GM18868 (cell line): ENCODE data around the gene MYO1C.

ENCODE experiments used
- ATAC-seq: cut with Tn5 transposase; IDR thresholded peaks from one replicate; pipeline ENCODE4 v1.9.1; 2021; ENCODE audit warnings: mild to moderate bottlenecking, moderate library complexity; ENCODE audit not compliant: unreplicated experiment

Gene MYO1C

DNA sequence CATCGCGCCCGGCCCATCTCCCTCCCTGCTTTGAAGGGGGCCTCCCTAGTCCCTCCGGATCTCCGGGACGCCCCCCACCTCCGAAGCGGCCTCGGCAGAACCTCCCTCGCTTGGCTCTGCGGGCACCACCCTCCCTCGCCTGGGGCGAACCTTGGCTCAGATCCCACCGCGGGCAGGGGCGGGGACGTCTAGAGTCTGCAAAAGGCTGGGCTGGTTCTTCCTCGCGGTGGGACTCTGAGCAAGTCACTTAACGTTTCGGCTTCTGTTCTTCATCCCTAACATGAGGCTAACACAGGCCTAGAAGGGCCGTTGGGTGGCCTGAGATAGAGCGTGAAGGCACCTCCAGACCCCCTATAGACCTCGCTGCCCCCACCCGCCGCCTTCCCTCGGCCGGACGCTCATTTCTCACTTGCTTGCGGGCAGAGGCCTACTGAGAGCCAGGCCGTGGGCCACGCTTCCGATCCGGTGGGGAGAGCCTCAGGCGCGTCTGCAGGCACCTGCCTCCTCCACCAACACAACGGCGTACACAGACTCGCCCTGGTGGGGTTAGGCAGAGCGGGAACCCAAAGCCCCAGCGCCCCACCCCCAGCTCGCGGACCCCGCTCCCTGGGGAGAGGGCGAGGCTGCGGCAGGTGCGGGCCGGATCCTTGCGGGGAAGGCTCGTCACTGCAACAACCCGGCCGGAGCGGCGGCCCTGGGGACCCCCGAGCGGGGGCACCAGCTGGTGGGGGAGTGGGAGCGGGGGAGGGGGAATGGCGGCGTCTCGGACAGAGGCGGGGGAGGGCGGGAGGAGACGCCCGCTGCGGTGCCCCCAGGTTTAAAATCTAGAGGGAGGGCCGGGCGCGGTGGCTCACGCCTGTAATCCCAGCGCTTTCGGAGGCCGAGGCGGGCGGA lies 5.4 kb downstream of the MYO1C start:
- no peak for ATAC-seq

GRCh38 chr17:1485423-1486376 lies 6.8 kb downstream of the MYO1C start:
- peak; percentile 28 for ATAC-seq

GRCh38 chr17:1484676-1485422 lies 7.6 kb downstream of the MYO1C start:
- ATAC-seq: peak; percentile 54

DNA sequence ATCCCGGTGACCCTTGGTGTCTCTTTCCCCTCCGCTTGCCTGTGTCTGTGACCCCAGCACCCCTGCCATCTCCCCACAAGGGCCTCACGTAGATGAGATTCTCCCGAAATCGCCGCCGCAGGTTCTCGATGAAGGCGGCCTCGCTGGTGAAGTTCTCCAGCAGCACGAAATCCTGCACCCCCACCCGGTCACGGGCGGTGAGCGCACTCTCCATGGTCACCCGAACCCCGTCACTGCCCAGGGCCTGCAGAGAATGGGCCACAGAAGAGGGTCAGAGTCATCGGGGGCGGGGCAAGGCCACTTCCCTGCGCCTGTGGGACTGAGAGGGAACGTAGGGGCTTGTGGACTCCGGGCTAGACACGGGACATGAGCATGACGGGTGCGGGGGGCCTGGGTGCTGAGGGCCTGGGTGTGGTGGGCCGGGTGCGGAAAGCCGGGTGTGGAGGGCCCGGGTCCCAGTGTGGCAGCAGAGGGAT lies 8.4 kb downstream of the MYO1C start:
- no peak for ATAC-seq

DNA sequence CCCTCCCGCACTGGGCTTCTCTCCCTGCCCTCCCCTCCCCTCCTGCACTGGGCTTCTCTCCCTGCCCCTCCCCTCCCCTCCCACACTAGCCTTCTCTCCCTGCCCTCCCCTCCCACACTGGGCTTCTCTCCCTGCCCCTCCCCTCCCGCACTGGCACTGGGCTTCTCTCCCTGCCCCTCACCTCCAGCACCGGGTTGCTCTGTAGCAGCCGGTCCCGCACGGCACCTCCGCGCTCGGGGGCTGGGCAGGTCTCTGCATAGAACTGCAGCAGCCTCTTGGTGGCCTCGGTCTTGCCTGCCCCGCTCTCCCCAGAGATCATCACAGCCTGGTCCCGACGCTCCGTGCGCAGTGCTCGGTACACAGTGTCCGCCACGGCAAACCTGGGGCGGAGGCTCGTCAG lies 9.8 kb downstream of the MYO1C start:
- no peak for ATAC-seq

DNA sequence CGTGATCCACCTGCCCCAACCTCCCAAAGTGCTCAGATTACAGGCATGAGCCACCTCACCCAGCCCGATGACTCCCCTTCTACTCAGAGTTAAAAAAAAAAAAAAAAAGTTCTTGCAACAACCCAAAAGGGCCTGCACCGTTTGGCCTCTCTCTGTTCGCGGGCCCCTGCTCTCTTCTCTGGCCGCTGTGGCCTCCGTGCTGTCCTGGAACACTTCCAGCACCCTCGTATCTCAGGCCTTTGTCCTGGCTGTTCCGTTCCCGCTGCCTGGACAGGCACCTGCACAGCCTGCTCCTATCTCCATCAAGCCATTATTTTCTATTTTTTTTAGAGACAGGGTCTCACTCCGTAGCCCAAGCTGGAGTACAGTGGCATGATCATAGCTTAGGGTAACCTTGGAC lies 10.8 kb downstream of the MYO1C start:
- no peak for ATAC-seq

DNA sequence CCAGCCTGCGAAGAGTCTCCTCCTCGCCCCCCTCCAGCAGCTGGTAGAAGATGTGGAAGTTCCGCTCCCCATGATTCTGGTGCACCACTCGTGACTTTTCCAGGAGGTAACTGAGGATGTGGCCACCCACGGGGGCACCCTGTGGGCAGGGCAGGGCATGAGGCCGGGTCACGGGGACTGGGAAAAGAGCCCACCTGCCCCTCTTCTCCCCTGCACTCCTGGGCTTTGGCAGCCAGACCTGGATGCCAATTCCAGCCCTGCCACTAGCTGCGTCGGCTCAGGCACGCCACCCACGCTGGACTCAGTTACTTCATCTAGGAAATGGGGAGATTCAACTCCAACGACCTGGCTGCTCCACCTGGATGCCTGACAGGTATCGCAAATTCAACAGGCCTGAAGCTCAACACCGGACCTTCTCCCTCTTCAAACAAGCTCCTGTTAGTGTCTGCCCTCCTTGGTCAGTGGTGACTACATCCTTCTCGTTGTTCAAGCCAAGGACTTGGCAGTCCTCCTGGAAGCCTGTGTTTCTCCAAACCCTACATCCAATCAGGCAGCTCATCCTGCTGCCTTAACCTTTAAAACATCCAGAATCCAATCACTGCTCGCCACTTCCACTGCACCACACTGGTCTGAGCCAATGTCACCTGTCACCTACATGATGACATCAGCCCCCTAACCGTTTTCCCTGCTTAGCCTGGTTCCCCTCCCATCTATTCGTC lies 11.6 kb downstream of the MYO1C start:
- no peak for ATAC-seq

DNA sequence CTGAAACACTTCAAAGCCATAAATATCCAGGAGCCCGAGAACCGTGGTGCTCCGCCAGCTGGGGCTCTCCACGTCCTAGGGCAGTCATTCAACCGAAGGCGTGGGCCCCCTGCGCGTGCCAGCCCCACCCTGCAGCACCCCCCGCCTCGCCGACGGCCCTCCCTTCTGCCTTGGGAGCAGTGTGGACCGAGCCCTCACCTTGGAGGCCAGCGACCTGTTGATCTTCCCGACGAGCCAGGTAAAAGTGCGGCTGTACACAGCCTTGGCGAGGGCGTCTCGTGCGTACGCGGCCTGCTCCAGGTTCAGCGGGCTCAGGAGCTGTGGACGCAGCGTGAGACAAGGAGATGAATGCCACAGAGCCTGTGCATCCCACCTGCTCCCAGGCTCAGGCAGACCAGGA lies 14.1 kb downstream of the MYO1C start:
- no peak for ATAC-seq

DNA sequence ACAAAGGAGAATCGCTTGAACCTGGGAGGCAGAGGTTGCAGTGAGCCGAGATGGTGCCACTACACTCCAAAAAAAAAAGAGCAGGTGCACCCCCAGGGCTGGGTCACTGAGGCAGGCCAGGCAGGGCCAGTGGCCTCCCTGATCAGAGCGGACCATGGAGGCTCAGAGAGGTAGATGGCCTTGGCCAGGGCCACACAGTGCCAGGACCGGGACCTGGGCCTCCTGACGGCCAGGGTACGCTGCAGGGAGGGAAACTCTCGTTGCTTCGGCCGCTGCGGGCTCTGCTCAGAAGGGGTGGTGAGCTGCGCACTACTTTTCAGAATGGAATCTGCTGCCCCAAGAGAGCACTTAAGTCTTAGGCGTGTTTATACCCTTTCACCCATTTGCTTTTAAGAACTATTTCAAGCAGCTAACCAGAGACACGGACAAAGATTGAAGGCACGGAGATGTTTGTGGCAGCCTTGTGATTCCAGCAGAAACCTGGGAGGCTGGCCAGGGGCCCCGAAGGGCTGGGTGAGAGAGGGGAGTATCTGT lies 17.1 kb downstream of the MYO1C start:
- peak; percentile 13 for ATAC-seq

GRCh38 chr17:1474402-1475189 lies 17.9 kb downstream of the MYO1C start:
- ATAC-seq: peak; percentile 45

DNA sequence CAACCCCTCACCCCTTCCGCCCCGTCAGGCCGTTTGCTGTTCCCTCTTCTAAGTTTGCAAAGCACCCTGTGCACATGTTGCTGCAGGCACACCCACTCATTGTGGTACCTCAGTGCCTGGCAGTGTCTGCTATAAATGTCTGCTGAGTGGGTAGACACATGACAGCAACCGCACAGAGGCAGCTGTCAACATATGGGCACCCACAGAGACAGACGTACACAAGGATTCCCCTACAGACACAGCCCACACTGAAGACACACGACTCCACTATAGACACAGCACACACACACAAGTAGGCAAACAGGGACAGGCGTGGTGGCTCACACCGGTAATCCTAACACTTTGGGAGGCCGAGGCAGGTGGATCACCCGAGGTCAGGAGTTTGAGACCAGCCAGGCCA lies 18.6 kb downstream of the MYO1C start:
- no peak for ATAC-seq

DNA sequence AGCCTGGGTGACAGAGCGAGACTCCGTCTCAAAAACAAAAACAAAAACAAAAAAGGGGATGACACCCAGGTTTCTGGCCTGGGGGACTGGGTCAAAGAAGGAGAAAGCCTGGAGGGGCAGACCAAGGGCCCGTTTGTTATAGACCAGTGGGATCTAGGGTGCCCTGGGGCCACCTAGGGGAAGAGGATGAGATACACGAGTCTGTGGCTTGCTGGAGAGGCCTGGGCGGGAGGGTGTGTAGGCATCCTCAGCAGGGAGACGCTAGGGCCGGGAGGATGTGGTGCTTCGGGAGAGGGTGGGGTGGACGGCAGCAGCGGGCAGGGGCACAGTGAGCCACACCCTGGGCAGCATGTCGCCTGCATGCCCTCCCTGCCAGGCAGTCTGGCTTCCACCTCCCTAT lies 19.3 kb downstream of the MYO1C start:
- ATAC-seq: no peak

GRCh38 chr17:1471911-1472821 lies 20.3 kb downstream of the MYO1C start:
- no peak for ATAC-seq

DNA sequence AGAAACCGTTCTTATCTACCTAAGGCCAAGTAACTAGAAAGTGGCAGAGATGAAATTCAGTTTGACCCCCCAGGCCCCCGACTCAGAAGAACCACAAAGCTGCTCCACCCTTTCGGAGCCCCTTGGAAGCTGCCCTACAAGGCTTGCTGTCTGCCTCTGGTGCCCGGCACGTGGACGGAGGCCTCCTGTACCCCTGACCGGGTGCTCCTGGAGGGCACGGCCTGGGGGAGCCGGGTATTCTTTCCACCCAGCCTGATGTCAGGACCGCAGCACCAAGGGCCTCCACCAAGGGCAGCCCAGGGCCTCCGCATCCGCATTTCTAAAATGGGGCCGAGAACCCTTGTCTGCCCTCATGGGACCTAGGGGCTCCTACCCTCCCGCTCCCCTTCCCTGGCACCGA lies 21.0 kb downstream of the MYO1C start:
- no peak for ATAC-seq

GRCh38 chr17:1470755-1471462 lies 21.6 kb downstream of the MYO1C start:
- ATAC-seq: no peak

DNA sequence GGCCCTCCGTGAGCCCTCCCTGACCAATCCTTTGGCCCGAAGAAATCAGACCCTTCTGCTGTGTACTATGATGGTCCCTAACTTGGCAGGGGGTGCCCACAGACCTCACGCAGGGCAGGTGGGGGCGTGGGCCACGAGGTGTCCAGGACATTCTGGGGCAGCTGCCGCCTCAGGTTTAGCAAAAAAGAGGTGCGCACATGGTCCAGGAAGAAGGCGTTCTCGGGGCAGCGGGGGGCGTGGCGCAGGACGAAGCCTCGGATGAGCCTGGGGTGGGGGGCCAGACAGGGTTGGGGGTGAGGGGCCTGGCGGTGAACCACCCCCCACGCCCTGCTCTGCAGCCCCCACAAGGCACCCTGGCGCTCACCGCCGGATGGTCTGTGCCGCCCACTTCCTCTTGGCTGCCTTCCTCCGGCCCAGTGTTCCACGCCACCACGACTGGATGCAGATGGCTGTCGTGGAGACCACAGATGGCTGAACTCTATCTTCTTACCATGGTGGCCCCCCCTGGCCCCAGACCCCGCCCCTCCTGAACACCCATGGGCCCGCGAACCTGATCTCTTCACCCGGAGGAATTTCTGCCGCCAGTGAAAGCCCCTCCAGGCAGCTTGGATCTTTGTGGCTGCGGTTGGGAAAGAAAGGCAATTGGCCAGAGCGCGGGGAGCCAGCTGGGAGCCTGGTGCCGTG lies 22.3 kb downstream of the MYO1C start:
- ATAC-seq: no peak
